ENCODE data around the gene HDAC9. TPM values are rescaled to one million over a fixed set of nuclear protein-coding genes. Genes with fewer than 3 reads are reported as not detected.

Gene HDAC9
- polyA plus RNA-seq (2012; ENCODE audit: insufficient read depth, insufficient read length) = 44.2 TPM

DNA sequence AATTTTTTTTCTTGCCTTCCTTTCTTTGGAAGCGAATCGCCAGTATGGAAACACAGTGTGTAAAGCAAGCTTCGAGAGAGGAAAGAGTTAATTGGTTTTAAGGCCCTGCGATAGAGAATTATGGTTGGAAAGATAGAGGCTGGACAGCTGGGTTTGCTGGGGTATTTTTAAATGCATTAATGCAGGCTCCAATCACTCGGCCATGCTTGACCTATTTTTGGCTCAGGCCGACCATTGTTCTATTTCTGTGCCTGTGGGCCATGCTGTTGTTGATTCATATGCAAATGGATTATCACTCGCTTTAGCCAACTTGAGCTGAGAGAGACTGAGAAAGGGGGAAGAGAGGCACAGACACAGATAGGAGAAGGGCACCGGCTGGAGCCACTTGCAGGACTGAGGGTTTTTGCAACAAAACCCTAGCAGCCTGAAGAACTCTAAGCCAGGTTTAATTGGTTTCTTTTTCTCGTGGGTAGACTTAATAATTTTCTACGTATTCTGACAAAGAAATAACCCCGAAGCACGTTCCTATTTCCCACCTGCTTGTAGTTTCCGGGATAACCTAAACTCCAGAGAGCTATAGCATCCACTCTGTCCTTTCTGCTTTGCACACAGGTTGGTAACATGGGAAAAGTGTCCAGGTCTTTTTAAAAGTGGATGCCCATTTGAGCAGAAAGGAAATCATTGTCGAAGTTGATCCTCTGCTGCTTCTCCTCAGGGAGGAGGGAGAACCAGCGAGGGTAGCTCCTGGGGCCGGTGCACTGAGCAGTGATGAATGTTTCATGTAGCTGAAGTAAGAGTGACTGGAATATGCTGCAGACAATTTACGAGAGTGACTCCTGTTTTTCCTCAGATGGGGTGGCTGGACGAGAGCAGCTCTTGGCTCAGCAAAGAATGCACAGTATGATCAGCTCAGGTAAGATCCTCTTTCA lies at the start of gene HDAC9:
HDAC9 (plus strand) TSS at position 338 of the 929 bp plus-strand sequence; CDS start at position 892, 554 bp downstream.
- DNase-seq (ENCODE audit: low read depth, low spot score) = no peak
- no peak within 1 kb of the TSS for H3K4me3 ChIP-seq (ENCODE audit: low read length)

DNA sequence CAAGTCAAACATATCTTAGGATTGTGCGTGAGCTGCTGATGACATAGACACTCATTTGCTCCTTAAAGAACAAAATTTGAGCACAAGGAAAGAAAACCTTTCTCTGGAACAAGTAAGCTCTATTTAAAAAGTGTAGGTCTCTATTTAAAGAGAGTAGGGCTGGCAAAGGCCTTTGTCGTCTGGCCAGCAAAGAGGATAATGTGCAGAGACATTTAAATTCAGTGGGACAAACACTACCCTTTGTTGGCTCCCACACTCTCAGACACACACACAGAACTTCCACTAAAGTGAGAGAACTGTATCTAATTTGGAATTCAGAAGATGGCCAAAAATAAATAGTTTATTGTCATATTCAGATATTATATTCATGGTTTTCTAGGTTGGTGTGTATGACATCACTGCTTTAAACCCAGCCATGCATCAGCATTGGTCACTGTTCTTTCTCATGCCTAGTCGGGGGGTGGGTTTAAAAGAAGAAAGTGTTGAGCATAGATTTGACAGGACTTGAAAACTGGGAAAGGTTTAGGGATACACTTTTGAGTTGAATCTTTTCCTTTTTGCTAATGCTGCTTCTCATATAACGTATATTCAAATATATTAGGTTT lies 49.5 kb upstream of the HDAC9 start:
- no peak for DNase-seq (ENCODE audit: low read depth, low spot score)
- no peak overlapping the region for H3K4me3 ChIP-seq (ENCODE audit: low read length)

DNA sequence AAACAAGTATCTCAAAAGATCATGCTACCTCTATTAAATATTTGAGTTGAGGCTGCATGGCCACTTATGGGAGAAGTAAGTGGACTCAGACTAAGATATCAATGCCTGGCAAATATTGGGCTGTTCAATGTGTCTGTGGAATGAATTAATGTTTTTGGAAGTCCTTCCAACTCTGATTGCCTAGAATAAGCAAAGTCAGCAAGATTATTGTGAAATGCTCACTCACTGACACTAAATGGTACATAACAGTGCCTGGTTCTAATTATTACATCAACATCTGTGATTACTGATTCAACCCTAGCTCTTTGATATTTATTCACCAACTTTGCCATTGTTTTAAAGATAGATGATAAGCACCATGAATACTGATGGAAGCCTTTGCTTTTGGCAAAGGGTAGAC lies 45.5 kb upstream of the HDAC9 start:
- H3K4me3 ChIP-seq (ENCODE audit: low read length) = no peak overlapping the region
- no peak for DNase-seq (ENCODE audit: low read depth, low spot score)

DNA sequence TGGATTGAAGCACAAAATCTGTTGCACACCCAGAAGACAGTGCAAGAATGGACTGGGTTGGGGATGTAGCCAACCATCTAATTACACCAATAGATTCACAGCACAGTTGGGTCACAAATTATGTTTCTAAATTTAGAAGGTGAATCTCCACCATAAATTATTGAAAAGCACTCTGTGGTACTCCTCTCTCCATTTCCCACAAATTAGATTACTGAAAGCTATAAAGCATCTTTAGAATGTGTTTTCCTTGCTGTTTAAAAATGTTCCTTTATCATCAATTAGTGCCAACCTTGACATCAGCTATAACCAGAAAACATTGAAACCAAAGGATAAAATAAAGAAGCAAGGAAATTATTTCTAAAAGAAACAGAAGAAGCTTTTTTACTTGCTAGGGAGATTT lies 39.9 kb upstream of the HDAC9 start:
- no peak for DNase-seq (ENCODE audit: low read depth, low spot score)
- no peak overlapping the region for H3K4me3 ChIP-seq (ENCODE audit: low read length)

DNA sequence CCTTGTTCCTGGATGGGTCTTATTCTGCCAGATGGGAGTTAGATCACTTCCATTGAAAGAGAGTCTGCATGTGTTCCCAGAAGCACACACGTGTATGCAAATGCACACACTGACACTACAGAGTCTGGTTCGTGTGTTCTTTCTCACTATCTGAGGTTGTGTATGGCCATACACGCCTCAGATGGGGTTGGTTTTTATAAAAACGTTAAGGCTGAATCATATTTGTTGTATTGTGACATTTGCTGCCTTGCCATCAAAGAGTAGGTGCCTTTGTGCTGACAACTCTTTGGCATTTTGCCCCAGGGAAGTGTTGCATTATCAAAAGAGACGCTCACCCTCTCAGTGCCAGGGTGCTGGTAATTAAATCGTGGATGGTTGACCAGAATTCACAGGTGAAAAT lies 37.7 kb upstream of the HDAC9 start:
- H3K4me3 ChIP-seq (ENCODE audit: low read length) = no peak overlapping the region
- DNase-seq (ENCODE audit: low read depth, low spot score) = no peak

DNA sequence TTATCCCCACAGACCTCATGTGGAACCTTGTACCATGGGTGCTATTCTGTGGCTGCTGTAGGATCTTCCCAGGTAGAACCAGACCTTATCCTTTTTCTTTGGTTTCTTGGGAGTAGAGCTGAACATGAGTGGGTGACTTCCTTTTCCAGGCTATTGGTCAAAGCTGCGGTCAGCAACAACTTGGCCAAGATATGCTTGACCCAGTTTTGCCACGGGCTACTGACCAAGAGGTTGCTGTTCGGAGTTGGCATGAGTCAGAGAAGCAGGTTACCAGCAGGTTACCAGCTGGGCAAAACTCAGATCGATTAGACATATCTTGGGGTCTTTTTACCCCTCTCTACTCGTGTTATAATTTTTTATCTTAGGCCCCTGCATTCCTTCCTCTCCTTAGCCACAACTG lies 36.7 kb upstream of the HDAC9 start:
- no peak for DNase-seq (ENCODE audit: low read depth, low spot score)
- no peak overlapping the region for H3K4me3 ChIP-seq (ENCODE audit: low read length)

DNA sequence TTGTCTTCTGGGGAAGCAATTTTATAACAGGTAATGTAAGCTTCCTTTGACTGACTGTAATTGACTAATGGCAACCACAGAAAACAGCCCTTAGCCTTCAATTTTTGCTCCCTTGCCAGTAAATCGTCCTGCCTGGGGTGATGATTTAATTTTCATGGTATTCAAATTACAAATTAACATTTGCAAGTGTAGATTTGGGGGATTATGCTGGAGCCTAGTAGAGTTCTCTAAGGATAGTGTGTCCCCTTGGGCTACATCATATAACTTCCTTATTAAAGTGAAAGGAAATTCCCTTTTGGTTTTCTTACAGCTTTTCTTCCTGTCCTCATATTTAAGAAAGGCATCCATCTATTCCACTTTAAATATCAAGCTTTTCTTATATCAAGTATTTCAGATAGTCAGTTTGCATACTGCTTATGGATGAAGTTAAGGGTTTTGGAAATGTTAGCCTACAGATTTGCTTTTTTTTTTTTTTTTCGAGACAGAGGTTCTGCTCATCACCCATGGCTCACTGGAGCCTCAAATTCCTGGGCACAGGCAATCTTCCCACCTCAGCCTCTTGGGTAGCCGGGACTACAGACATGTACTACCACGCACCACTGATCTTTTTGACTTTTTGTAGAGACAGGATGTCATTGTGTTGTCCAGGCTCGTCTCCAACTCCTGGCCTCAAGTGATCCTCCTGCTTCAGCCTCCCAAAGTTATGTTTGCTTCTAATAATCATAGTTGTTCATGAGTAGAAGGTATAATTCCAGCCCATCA lies 35.9 kb upstream of the HDAC9 start:
- DNase-seq (ENCODE audit: low read depth, low spot score) = no peak
- no peak overlapping the region for H3K4me3 ChIP-seq (ENCODE audit: low read length)

DNA sequence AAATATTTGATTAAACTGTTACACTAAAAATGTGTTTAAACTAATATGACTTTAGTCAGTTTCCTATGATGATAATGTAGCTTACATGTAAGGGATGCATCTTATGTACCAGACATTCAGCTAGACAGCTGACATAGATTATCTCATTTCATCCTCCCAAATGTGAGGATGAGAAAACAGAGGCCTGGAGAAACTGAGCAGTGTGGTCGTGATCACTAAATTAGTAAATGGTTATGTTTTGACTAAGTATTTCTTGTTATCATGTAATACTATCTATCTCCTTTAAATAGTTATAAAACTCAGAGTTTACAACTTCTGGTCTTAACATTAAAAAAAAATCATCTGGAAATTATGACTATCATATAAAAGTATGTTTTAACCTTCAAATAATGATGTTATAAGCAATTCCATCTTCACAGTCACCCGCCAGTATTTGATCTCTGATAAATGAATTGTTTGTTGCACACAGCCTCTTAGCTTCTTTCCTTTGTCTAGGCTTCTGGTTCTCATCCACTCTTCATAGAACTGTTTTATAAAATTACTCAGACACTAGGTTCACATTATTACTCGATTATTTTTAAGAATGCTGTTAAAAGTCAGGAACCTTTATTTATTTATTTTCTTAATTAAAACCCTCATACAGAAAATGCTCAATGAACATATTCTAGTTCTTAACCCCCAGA lies 33.6 kb upstream of the HDAC9 start:
- H3K4me3 ChIP-seq (ENCODE audit: low read length) = no peak overlapping the region
- no peak for DNase-seq (ENCODE audit: low read depth, low spot score)

DNA sequence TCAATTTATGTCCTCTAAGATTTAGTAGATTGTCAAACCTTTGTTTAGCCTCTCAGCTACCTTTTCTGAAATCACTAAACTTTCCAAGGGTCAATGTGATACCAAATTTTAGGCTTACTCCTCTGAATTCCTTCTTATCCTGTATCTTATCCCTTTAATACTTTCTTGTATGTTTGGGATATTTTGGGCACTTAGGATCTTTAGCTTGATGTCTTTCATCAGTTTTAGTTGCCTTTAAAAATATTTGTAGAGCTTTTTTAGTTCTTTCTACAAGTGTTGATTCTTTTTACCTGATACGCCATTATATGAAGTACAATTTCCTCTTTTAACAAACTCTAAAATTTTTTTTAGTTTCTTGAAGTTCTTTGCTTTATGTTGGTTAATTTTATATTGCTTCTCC lies 30.7 kb upstream of the HDAC9 start:
- H3K4me3 ChIP-seq (ENCODE audit: low read length) = no peak overlapping the region
- no peak for DNase-seq (ENCODE audit: low read depth, low spot score)

DNA sequence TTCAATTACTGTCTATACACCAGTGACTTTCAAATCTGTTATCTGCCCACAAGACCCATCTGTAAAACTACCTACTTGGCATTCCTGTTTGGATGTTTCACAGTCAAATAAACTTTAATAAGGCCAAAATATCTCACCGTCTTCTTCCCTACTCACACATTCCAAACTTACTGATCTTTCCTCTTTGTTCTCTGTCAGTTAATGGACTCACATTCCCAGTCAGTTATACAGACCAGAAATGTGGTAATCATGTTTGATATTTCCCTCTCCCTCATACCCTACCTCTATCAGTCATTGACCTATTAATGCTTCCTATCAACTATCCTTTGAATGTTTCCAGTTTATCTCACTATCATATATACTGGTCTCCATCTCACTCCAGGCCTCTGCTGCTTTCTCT lies 28.5 kb upstream of the HDAC9 start:
- H3K4me3 ChIP-seq (ENCODE audit: low read length) = no peak overlapping the region
- DNase-seq (ENCODE audit: low read depth, low spot score) = no peak

DNA sequence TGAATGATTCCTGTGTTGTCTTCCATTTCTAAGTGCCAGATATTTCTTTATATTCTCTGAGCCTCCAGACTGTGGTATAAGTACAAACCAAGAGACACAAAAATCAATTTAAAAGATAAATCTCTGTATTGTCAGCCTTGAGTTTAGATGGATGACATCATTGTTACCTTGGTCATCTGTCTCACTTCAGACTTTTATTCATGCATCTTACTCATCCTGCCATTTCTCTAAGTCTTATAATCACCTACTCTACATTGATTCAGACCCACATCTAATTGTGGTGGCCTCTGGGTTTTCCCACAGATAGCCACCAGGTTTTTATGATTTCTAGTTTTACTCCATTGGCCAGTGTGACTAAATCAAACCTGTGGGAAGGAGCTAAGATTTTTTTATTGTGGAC lies 26.8 kb upstream of the HDAC9 start:
- no peak overlapping the region for H3K4me3 ChIP-seq (ENCODE audit: low read length)

DNA sequence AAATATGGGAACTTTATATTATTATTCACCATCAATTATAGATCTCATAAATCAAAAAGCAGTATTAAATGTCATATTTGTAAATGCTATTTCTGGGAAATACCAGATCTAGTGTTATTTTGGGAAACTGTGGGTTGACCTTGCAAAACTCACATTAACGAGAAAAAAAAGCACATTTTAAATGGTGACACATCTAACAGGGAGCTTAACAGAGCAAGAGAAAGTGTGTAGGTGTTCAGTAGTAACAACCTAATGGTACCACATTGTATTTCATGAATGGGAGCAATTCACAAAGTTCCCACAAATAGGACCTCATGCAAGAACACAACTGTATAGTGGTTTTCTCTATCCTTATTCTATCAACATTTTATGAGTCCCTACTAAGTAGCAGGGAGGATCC lies 26.2 kb upstream of the HDAC9 start:
- no peak overlapping the region for H3K4me3 ChIP-seq (ENCODE audit: low read length)
- DNase-seq (ENCODE audit: low read depth, low spot score) = no peak

More for the DNA sequence above, 26.8 kb upstream of the HDAC9 start:
- no peak for DNase-seq (ENCODE audit: low read depth, low spot score)

DNA sequence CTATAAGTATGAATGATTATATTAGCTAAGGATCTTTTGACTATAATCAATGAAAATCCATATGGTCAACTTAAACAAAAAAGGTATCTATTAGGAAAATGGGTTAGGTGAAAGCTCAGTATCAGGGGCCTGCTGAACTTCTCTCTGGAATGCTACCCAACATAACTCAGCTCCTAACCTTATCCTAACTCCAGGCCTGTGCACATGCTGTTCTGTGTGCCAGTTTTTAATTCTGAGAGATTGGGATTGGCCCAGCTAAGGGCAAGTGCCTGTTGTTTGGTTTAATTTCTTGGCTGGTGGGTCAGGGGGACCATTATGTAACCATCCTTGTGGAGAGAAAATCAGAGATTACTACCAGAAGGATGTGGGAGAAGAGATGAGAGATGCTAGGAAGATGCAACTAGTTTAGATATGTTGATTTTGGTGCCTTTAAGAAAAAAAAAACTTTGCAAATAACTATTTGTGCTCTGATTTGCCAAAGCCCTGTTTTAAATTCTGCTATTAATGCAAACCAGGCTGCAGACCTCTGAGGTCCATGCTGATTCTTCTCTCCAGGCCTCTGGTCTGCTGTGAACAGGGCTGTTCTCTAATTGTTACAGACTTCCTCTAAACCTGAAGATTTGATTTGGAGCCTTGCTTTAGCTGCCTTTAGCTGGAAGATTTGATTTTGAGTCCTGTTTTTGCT lies 23.9 kb upstream of the HDAC9 start:
- no peak for DNase-seq (ENCODE audit: low read depth, low spot score)
- no peak overlapping the region for H3K4me3 ChIP-seq (ENCODE audit: low read length)

DNA sequence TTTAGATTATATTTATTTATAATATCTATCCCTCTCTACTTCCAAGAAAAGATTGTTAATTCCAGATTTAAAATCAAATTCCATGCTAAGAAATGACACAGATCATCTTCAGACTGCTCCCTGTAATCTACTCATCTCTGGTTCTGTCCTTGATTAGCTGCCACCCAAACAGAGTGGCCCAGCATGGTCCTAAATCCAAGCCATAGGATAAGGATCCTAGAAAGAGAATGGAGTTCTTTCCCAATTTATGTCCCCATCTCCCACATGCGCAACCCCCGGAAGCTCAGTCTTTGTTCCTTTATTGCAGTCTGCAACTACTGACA lies 23.4 kb upstream of the HDAC9 start:
- no peak for DNase-seq (ENCODE audit: low read depth, low spot score)
- no peak overlapping the region for H3K4me3 ChIP-seq (ENCODE audit: low read length)

DNA sequence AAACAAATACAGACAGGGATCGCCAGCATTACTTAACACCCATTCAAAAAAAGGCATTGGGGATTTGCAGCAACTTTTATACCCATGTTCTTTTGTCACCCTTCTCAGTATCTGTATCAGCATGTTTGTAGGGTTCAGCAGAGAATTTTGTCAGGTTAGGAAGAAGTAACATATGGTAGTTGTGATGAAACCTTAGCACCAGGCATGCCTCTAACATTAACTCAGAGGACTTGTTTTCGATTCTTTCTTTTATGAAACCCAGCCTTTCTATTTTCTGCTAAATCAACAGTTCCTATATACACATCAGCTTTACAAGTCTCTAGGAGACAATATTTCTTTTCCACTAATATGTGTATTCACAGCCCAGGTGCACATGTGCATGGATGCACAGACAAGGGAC lies 22.4 kb upstream of the HDAC9 start:
- H3K4me3 ChIP-seq (ENCODE audit: low read length) = no peak overlapping the region
- DNase-seq (ENCODE audit: low read depth, low spot score) = no peak

DNA sequence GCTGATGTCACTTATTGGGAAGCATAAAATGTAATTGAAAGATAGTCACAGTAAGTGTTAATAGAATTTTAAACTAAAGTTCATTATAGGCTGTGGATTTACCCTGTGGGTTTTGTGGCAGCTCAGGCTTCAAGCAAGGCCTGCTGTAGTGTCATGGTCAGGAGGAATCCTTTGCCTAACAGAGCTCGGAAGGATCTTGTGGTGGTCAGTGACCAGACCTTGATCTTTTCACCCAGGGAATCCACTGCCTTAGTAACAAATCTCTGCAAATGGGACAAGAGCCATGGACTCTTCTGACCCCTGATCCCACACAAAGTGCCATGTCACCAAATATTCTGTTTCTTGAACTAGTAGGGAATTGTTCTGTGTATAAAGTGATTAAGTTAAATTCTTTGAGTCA lies 20.6 kb upstream of the HDAC9 start:
- DNase-seq (ENCODE audit: low read depth, low spot score) = no peak
- H3K4me3 ChIP-seq (ENCODE audit: low read length) = no peak overlapping the region

DNA sequence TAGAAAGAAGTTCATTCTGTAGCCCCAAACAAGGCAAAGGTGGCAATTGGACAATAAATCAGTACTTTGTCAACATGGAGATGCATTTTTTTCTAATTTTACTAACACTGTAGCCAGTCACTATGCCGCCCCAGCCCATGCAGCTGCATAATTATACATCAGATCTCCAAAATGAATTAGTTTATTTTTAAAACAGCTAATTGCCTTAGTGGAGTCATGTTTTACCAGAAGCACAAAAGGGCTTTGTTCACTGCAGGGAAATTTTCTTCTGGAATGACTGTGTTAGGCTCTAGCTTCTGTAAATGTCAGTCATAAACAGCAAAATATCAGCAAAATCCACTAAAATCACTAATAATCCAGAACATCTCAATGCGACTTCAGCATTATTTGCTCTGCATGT lies 20.1 kb upstream of the HDAC9 start:
- no peak for DNase-seq (ENCODE audit: low read depth, low spot score)
- no peak overlapping the region for H3K4me3 ChIP-seq (ENCODE audit: low read length)

DNA sequence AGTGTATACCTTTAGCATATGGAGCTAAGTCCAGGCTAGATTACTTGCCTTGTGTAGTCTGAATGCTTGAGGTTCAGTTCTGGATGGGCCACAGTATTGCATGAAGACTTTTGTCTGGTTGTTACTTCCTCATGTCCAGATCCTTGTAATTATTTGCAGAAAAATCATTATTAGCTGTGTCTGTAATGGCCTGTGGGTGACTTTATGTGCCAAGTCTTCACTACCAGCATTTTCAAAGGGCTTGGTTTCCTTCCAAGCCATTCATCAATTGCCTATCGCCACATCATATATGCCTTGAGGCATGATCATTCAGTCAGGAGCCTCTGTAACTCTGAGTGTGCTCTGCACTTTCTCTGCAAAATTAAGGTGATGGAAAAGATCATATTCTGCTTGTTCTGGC lies 13.8 kb upstream of the HDAC9 start:
- no peak for DNase-seq (ENCODE audit: low read depth, low spot score)

DNA sequence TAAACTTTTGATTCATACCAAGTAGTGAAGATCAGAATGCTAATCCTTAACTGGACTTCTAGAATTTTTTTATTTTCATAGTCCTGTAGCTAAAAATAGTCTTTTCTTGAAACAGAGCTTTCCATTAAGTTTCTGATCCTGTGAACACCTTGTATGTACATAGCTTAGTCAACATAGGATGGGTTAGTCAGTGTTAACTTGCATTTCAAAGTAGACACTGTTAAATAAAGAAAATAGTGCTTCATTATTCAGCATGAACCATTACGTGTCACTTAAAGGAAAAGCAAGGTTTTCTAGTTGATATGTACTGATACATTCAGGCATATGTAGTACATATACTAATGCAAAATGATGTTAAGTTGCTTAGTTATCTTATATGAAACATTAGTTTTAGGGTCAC lies 7.5 kb upstream of the HDAC9 start:
- no peak for DNase-seq (ENCODE audit: low read depth, low spot score)
- no peak overlapping the region for H3K4me3 ChIP-seq (ENCODE audit: low read length)

More for the DNA sequence above, 13.8 kb upstream of the HDAC9 start:
- no peak overlapping the region for H3K4me3 ChIP-seq (ENCODE audit: low read length)
